Large intestine (tissue), 12 donors: ENCODE results near the gene SH3PXD2A. TPM values are rescaled to one million over a fixed set of nuclear protein-coding genes. Genes with fewer than 3 reads are reported as not detected.
A peak's percentile ranks its signal among the peaks of the same experiment; 100 is the strongest.

ENCODE experiments used
- DNase-seq, 2 donors: peaks; one replicate each; pipeline versions ENCODE4 v3.0.0 to v3.0.0-alpha.2; 2013
- H3K27ac ChIP-seq: one replicate; pipeline ENCODE4 v1.5.1; 2013; ENCODE audit warnings: low read length
- H3K27me3 ChIP-seq: 2 replicates; pipeline ENCODE4 v1.6.1; 2013; ENCODE audit warnings: low read length; ENCODE audit not compliant: control insufficient read depth, insufficient read depth
- H3K36me3 ChIP-seq: 2 replicates; pipeline ENCODE4 v1.6.1; 2013; ENCODE audit warnings: low read length; ENCODE audit not compliant: control insufficient read depth, insufficient read depth
- H3K4me1 ChIP-seq: one replicate; pipeline ENCODE4 v1.6.1; 2013; ENCODE audit warnings: low read length; ENCODE audit not compliant: control insufficient read depth, insufficient read depth
- H3K4me3 ChIP-seq: one replicate; pipeline ENCODE4 v1.5.1; 2013; ENCODE audit warnings: low read length
- H3K9me3 ChIP-seq: one replicate; pipeline ENCODE4 v1.6.1; 2013; ENCODE audit warnings: mild to moderate bottlenecking, low read depth, low read length, moderate library complexity; ENCODE audit not compliant: control insufficient read depth
- WGBS: methylation state at CpG from one replicate; pipeline ENCODE4 v1.1.5; 2013; ENCODE audit warnings: low lambda C conversion rate; ENCODE audit not compliant: insufficient coverage; 5-methylcytosine and 5-hydroxymethylcytosine counted together
- long read RNA-seq, 11 donors: transcript quantifications; one replicate each; lab custom pipeline, GENCODE V29; 2026
- polyA plus RNA-seq: library from polyadenylated mRNA; unstranded; fragments of 120-200 nt; gene quantifications from one replicate; pipeline ENCODE4 v1.2.1, GENCODE V29; 2013

Gene SH3PXD2A, protein sequence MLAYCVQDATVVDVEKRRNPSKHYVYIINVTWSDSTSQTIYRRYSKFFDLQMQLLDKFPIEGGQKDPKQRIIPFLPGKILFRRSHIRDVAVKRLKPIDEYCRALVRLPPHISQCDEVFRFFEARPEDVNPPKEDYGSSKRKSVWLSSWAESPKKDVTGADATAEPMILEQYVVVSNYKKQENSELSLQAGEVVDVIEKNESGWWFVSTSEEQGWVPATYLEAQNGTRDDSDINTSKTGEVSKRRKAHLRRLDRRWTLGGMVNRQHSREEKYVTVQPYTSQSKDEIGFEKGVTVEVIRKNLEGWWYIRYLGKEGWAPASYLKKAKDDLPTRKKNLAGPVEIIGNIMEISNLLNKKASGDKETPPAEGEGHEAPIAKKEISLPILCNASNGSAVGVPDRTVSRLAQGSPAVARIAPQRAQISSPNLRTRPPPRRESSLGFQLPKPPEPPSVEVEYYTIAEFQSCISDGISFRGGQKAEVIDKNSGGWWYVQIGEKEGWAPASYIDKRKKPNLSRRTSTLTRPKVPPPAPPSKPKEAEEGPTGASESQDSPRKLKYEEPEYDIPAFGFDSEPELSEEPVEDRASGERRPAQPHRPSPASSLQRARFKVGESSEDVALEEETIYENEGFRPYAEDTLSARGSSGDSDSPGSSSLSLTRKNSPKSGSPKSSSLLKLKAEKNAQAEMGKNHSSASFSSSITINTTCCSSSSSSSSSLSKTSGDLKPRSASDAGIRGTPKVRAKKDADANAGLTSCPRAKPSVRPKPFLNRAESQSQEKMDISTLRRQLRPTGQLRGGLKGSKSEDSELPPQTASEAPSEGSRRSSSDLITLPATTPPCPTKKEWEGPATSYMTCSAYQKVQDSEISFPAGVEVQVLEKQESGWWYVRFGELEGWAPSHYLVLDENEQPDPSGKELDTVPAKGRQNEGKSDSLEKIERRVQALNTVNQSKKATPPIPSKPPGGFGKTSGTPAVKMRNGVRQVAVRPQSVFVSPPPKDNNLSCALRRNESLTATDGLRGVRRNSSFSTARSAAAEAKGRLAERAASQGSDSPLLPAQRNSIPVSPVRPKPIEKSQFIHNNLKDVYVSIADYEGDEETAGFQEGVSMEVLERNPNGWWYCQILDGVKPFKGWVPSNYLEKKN
- polyA plus RNA-seq = 32.0 TPM
- long read RNA-seq, donor 1, full-length matches to known transcripts = 1 of 1 reads
- long read RNA-seq, donor 1, partial matches to known transcripts = 0 of 1 reads
- long read RNA-seq, donor 1, other reads (novel, unspliced or antisense) = 0 of 1 reads
- long read RNA-seq, donor 2 = 0 reads
- long read RNA-seq, donor 3 = 0 reads
- long read RNA-seq, donor 4 = 0 reads
- long read RNA-seq, donor 5, partial matches to known transcripts = 8 of 8 reads
- long read RNA-seq, donor 5, other reads (novel, unspliced or antisense) = 0 of 8 reads
- long read RNA-seq, donor 6 = 0 reads
- long read RNA-seq, donor 7, partial matches to known transcripts = 7 of 7 reads
- long read RNA-seq, donor 7, other reads (novel, unspliced or antisense) = 0 of 7 reads
- long read RNA-seq, donor 8 = 0 reads
- long read RNA-seq, donor 9 = 0 reads
- long read RNA-seq, donor 10 = 0 reads
- long read RNA-seq, donor 11, full-length matches to known transcripts = 1 of 1 reads
- long read RNA-seq, donor 11, partial matches to known transcripts = 0 of 1 reads
- long read RNA-seq, donor 11, other reads (novel, unspliced or antisense) = 0 of 1 reads

DNA sequence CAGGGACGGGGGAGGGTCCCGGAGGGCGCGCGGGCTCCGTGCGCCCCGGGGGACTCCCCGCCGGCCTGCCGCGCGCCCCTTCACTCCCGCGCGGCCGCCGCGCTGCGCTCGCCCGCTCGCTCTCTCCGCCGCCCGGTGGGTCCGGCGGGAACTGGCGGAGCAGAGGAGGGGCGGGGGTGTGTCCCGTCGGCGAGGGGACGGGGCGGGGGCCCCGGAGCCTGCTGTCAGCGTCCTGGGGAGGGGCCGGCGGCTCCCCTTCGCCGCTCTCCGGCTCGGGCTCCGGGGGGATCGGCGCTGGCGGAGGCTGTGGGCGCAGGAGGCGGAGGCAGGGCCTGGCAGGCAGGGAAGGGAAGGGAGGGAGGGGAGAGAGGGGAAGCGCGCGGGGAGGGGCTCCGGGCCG is at the start of gene SH3PXD2A:
Gene SH3PXD2A (minus strand): TSS at position 153 of the 400 bp plus-strand sequence. CDS start 310 bp downstream, outside the sequence.
- Histone ChIP-seq H3K36me3 (no peaks in the 10 kb centered on the region), H3K4me3 (peak within 1 kb of the TSS; percentile 89), H3K4me1 (peaks cover 36% of the 10 kb centered on the region), H3K9me3 (no peaks in the 10 kb centered on the region), H3K27ac (peak within 1 kb of the TSS; percentile 59), H3K27me3 (no peaks in the 10 kb centered on the region)
- WGBS = no CpG with 5 or more reads among the region's 54 CpGs
- DNase-seq = peak in 1 of 2 donors; percentile 76

GRCh38 chr10:103901299-103901698 is 45.9 kb upstream of the SH3PXD2A start:
- WGBS = 80% methylated on average over 1 of the region's 5 CpGs
- H3K27ac ChIP-seq = no peak overlapping the region
- H3K36me3 ChIP-seq = peaks cover 45% of the 10 kb centered on the region
- no peaks in the 10 kb centered on the region for H3K27me3 ChIP-seq
- DNase-seq = no peak
- no peaks in the 10 kb centered on the region for H3K9me3 ChIP-seq
- H3K4me3 ChIP-seq = no peak overlapping the region
- no peaks in the 10 kb centered on the region for H3K4me1 ChIP-seq

GRCh38 chr10:103899312-103899711 is 43.9 kb upstream of the SH3PXD2A start:
- DNase-seq = no peak
- Histone ChIP-seq H3K36me3 (peaks cover 42% of the 10 kb centered on the region), H3K9me3 (no peaks in the 10 kb centered on the region), H3K4me3 (no peak overlapping the region), H3K27me3 (no peaks in the 10 kb centered on the region), H3K4me1 (no peaks in the 10 kb centered on the region), H3K27ac (no peak overlapping the region)
- WGBS = 80% methylated on average over 1 of the region's 5 CpGs

- DNase-seq = no peak
- Histone ChIP-seq H3K27ac (no peak overlapping the region), H3K27me3 (no peaks in the 10 kb centered on the region), H3K4me3 (no peak overlapping the region), H3K9me3 (no peaks in the 10 kb centered on the region), H3K4me1 (no peaks in the 10 kb centered on the region), H3K36me3 (peaks cover 38% of the 10 kb centered on the region)
- WGBS = 90% methylated on average over 2 of the region's 7 CpGs
Observed at GRCh38 chr10:103897241-103897774, 41.9 kb upstream of the SH3PXD2A start.

DNA sequence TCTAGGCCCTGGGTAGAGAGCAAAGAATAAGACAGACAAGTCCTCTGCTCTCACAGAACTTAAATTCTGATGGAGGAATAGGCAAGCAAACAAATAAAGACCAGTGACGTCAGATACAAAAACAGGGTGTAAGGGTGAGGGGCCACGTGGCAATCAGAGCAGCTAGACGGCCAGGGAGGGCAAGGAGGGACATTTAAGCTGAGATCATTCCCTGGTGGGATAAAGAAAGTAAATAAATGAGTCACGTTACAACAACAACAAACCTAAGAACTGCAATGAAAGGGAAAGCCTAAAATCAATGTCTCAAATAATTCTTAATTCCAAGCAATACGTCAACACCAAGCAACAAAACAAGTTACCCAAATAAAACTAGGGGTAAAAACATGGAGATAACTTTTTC is 40.8 kb upstream of the SH3PXD2A start:
- Histone ChIP-seq H3K9me3 (no peaks in the 10 kb centered on the region), H3K4me3 (no peak overlapping the region), H3K36me3 (peaks cover 45% of the 10 kb centered on the region), H3K27ac (no peak overlapping the region), H3K4me1 (no peaks in the 10 kb centered on the region), H3K27me3 (no peaks in the 10 kb centered on the region)
- WGBS = 71% methylated on average over 5 of the region's 5 CpGs
- DNase-seq = no peak

- no peak overlapping the region for H3K4me3 ChIP-seq
- no peaks in the 10 kb centered on the region for H3K9me3 ChIP-seq
- no peak overlapping the region for H3K27ac ChIP-seq
- no peaks in the 10 kb centered on the region for H3K27me3 ChIP-seq
- H3K4me1 ChIP-seq = peaks cover 3% of the 10 kb centered on the region
- WGBS = no CpG with 5 or more reads among the region's 9 CpGs
- H3K36me3 ChIP-seq = peaks cover 45% of the 10 kb centered on the region
- no peak for DNase-seq
Observed at GRCh38 chr10:103895411-103896186, 40.2 kb upstream of the SH3PXD2A start.

DNA sequence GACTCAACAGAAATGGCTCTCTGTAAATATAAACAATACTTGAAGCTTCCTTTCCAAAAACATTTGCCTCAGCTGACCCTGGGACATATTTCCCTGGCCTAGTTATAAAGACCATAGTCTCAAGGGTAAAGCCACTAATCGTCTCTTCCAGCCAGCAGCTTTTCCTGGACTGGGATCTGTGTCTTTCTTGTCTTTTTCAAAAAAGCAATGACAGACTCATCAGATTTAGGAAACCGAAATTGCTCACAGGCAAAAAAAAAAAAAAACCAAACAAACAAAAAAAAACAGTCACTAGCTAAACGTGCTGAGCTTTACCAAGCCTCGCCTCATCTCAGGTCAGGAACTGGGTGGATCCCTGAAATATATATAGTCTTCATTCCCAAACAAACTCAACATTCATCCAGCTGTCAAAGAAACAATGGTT is 39.1 kb upstream of the SH3PXD2A start:
- Histone ChIP-seq H3K4me3 (no peak overlapping the region), H3K4me1 (peaks cover 13% of the 10 kb centered on the region), H3K9me3 (no peaks in the 10 kb centered on the region), H3K36me3 (peaks cover 39% of the 10 kb centered on the region), H3K27me3 (no peaks in the 10 kb centered on the region), H3K27ac (no peak overlapping the region)
- WGBS = 33% methylated on average over 1 of the region's 4 CpGs
- peak in 1 of 2 donors; percentile 16 for DNase-seq

DNA sequence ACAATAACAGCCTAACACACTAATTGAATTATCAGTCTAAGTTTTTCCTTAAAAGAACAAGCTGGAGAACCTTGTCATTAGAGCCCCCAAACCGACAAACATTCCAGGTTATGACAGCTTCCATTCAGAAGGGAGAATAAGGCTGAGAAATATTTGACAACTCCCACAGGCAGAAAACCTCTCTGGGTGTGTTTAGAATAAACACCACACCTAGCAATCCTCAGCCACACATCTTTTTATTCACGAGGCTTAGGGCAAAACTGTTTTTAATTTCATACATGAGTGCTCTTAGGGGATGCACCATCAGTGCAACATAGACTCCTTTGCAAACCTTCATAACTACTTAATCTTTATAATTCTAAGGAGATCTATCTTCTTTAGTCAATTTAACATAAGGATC is 38.4 kb upstream of the SH3PXD2A start:
- Histone ChIP-seq H3K4me1 (peaks cover 20% of the 10 kb centered on the region), H3K36me3 (peaks cover 33% of the 10 kb centered on the region), H3K4me3 (no peak overlapping the region), H3K27ac (no peak overlapping the region), H3K27me3 (no peaks in the 10 kb centered on the region), H3K9me3 (no peaks in the 10 kb centered on the region)
- no peak for DNase-seq
- WGBS = 60% methylated on average over 1 of the region's 2 CpGs

GRCh38 chr10:103892181-103892580 is 36.8 kb upstream of the SH3PXD2A start:
- H3K4me1 ChIP-seq = peaks cover 35% of the 10 kb centered on the region
- no peaks in the 10 kb centered on the region for H3K9me3 ChIP-seq
- H3K27me3 ChIP-seq = no peaks in the 10 kb centered on the region
- no CpG with 5 or more reads among the region's 3 CpGs for WGBS
- H3K27ac ChIP-seq = no peak overlapping the region
- no peak overlapping the region for H3K4me3 ChIP-seq
- DNase-seq = no peak
- H3K36me3 ChIP-seq = peaks cover 20% of the 10 kb centered on the region
